Measurements from ENCODE around the gene VEGFC. TPM values are rescaled to one million over a fixed set of nuclear protein-coding genes. Genes with fewer than 3 reads are reported as not detected.

VEGFC gene
- total RNA-seq, 2 donors from 2014 or later = 1.3 to 3.6 TPM

DNA sequence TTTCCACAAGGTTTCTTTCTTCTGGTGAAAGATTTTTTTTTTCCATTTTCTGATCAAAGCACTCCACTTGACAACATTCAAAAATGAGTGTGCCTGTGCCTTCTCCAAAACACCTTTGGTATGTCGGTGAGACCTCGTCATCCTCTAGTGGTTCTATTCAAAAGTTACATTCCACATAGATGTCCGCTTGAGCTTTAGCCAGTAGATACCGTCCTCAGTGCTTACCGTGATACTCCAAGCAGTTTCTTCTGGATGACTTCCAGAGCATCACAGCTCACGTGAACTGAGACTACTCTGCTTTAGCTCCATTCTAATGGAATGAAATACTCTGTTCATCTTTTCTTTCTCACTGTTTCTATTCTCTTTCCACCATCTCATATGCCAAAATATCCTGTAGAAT lies 38.2 kb upstream of the VEGFC start:
- H3K4me3 ChIP-seq = no peak overlapping the region
- no peaks in the 10 kb centered on the region for H3K9me3 ChIP-seq
- DNase-seq (no peak), ATAC-seq (no peak)
- 65 to 68% methylated on average over 6 of the region's 6 CpGs for WGBS, 2 donors
- no peaks in the 10 kb centered on the region for H3K27me3 ChIP-seq
- H3K4me1 ChIP-seq = no peaks in the 10 kb centered on the region
- TF ChIP-seq, protein P1, sequence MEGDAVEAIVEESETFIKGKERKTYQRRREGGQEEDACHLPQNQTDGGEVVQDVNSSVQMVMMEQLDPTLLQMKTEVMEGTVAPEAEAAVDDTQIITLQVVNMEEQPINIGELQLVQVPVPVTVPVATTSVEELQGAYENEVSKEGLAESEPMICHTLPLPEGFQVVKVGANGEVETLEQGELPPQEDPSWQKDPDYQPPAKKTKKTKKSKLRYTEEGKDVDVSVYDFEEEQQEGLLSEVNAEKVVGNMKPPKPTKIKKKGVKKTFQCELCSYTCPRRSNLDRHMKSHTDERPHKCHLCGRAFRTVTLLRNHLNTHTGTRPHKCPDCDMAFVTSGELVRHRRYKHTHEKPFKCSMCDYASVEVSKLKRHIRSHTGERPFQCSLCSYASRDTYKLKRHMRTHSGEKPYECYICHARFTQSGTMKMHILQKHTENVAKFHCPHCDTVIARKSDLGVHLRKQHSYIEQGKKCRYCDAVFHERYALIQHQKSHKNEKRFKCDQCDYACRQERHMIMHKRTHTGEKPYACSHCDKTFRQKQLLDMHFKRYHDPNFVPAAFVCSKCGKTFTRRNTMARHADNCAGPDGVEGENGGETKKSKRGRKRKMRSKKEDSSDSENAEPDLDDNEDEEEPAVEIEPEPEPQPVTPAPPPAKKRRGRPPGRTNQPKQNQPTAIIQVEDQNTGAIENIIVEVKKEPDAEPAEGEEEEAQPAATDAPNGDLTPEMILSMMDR (IDR thresholded peaks at IDR 0.05) = no peak
- TF ChIP-seq POLR2A (IDR thresholded peaks at IDR 0.05) = no peak
- intact Hi-C loops (cut with DNase I) = no loop called here
- H3K36me3 ChIP-seq (replicated peaks in 1 of 2; ENCODE audit: insufficient read depth in 1 of 2, low read depth in 2 of 2) = no peaks in the 10 kb centered on the region
- H3K27ac ChIP-seq = no peak overlapping the region

DNA sequence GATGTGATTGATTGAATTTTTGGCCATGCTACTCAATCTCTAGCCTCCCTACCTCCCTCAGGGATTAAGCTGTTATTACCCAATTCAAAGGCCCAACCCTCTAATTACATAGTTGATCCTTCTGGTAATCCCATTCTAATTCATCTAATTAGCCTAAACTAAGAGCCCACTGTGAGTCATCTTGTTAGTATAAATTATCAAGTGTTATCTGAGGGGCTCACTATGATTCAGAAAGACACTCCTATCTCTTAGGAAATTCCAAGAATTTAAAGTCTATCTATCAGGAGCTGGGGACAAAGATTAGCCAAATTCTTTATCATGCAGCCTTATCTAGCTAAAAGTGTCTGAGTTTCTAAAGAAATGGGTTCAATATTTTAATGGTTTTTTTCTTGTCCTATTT lies 32.9 kb upstream of the VEGFC start:
- TF ChIP-seq, protein P1 (IDR thresholded peaks at IDR 0.05) = no peak
- no peak for TF ChIP-seq POLR2A (IDR thresholded peaks at IDR 0.05)
- H3K27me3 ChIP-seq = no peaks in the 10 kb centered on the region
- intact Hi-C loops (cut with DNase I) = no loop called here
- H3K9me3 ChIP-seq = no peaks in the 10 kb centered on the region
- no peaks in the 10 kb centered on the region for H3K4me1 ChIP-seq
- no peak overlapping the region for H3K27ac ChIP-seq
- no peak overlapping the region for H3K4me3 ChIP-seq
- DNase-seq (no peak), ATAC-seq (no peak)
- H3K36me3 ChIP-seq (replicated peaks in 1 of 2; ENCODE audit: insufficient read depth in 1 of 2, low read depth in 2 of 2) = no peaks in the 10 kb centered on the region

DNA sequence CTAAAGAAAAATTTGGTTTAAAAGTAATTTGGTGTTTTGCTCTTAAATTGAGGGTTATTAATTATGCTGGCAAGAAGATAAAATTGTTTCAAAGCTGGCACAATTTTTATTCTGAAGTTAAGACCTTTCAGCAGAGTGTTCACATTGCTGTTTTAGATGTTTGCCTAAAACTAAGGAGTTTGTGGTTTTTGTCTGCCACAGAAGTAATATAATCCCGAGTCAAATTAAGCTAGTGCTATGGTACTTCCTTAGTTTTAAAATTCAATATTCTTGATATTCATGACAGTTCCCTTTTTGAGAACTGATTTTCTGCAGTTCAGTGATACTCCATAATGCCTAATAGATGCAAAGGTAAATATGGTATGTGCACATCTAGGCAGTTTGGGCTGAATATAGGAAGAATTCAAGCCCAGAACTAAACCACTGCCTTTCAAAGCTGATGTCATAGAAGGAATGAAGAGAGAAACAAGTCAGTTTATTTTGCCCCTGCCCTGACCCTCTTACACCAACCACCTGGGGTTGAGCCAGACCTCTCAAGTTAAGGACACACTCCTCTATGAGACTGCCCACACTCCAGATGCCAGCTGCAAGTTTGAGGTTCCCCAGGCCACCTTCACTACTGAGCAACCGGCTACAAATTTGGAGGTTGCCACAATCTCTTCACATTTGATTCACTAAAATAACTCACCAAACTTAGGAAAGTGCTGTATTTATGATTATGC lies 32.1 kb upstream of the VEGFC start:
- Histone ChIP-seq H3K4me3 (no peak overlapping the region), H3K4me1 (no peaks in the 10 kb centered on the region), H3K36me3 (replicated peaks in 1 of 2; ENCODE audit: insufficient read depth in 1 of 2, low read depth in 2 of 2) (no peaks in the 10 kb centered on the region), H3K9me3 (no peaks in the 10 kb centered on the region), H3K27ac (no peak overlapping the region), H3K27me3 (no peaks in the 10 kb centered on the region)
- no peak for TF ChIP-seq POLR2A (IDR thresholded peaks at IDR 0.05)
- TF ChIP-seq, protein P1 (IDR thresholded peaks at IDR 0.05) = no peak
- ATAC-seq = no peak
- intact Hi-C loops (cut with DNase I) = no loop called here
- WGBS, 2 donors = 29 to 73% methylated on average over 2 of the region's 2 CpGs
- DNase-seq = no peak

DNA sequence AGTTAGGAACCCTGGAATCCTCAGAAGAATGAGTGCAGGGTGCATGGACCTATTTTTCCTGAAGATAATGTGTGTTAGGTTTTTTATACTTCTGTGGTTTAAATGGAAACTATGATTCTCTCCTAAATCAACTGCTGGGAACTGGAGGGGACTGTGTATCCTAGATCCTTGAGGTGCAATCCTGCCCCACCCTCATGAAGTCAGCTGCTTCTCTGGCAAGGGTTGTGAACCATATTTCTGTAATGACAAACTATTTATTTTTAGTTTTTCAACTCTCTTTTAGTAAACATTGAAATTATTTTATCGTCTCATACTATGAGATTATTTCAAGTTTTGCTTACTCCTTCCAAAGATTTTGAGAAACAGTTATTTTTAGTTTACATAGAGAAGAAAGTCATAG lies 25.8 kb upstream of the VEGFC start:
- no peak overlapping the region for H3K27ac ChIP-seq
- DNase-seq (no peak), ATAC-seq (no peak)
- H3K36me3 ChIP-seq (replicated peaks in 1 of 2; ENCODE audit: insufficient read depth in 1 of 2, low read depth in 2 of 2) = no peaks in the 10 kb centered on the region
- WGBS, 2 donors = 48 to 50% methylated on average over 1 of the region's 1 CpG
- H3K9me3 ChIP-seq = no peaks in the 10 kb centered on the region
- no peaks in the 10 kb centered on the region for H3K4me1 ChIP-seq
- H3K4me3 ChIP-seq = no peak overlapping the region
- no peaks in the 10 kb centered on the region for H3K27me3 ChIP-seq
- intact Hi-C loops (cut with DNase I) = no loop called here
- no peak for TF ChIP-seq POLR2A (IDR thresholded peaks at IDR 0.05)

DNA sequence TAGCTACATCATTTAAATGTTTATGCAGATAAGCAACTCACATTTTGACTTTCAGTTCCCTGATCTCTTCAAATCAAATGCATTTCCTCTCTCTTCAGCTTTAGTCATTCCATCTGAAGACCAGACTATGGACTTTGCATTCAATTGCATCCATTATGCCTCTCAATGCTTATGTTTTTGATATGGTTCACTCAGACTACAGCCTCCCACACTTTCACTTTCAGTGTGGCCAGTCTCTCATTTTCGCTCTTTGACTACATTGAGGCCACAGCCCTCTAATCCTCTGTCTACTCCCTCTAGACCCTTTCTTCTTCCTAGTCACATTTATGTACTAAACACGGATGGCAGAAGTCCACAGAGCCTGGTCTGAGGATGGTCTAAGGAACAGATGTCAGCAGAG lies 24.5 kb upstream of the VEGFC start:
- H3K4me3 ChIP-seq = no peak overlapping the region
- DNase-seq = no peak
- no peak overlapping the region for H3K27ac ChIP-seq
- no peaks in the 10 kb centered on the region for H3K36me3 ChIP-seq (replicated peaks in 1 of 2; ENCODE audit: insufficient read depth in 1 of 2, low read depth in 2 of 2)
- H3K9me3 ChIP-seq = no peaks in the 10 kb centered on the region
- ATAC-seq = no peak
- intact Hi-C loops (cut with DNase I) = no loop called here
- no peaks in the 10 kb centered on the region for H3K27me3 ChIP-seq
- 60 to 67% methylated on average over 2 of the region's 2 CpGs for WGBS, 2 donors
- no peaks in the 10 kb centered on the region for H3K4me1 ChIP-seq
- TF ChIP-seq, protein P1 (IDR thresholded peaks at IDR 0.05) = no peak
- TF ChIP-seq POLR2A (IDR thresholded peaks at IDR 0.05) = no peak
